HG02840 (cell line): Measurements from ENCODE around the gene KCTD2.
"Not testable (repeated sequence)": the region's sequence is repeated elsewhere in the genome, so short reads cannot be mapped to it uniquely, and the experiment has no call there.

Experiments
- ATAC-seq: cut with Tn5 transposase; IDR thresholded peaks from one replicate; pipeline ENCODE4 v1.9.1; 2021; ENCODE audit warnings: mild to moderate bottlenecking, moderate library complexity, moderate number of reproducible peaks; ENCODE audit not compliant: unreplicated experiment, low FRiP score

Gene KCTD2

GRCh38 chr17:75048249-75048878 lies 1.3 kb downstream of the KCTD2 start:
- ATAC-seq, result no peak

- ATAC-seq, result no peak
These were observed 2.0 kb downstream of the KCTD2 start for GRCh38 chr17:75049057-75049456.

GRCh38 chr17:75049706-75050105 lies 2.7 kb downstream of the KCTD2 start:
- no peak for ATAC-seq

GRCh38 chr17:75051941-75052340 lies 4.9 kb downstream of the KCTD2 start:
- ATAC-seq, result no peak

- no peak for ATAC-seq
These were observed 12.6 kb downstream of the KCTD2 start for GRCh38 chr17:75059369-75060345.

- no peak for ATAC-seq
These were observed 13.5 kb downstream of the KCTD2 start for GRCh38 chr17:75060434-75061054.

GRCh38 chr17:75061055-75061438 lies 14.0 kb downstream of the KCTD2 start:
- no peak for ATAC-seq

GRCh38 chr17:75061618-75062017 lies 14.6 kb downstream of the KCTD2 start:
- no peak for ATAC-seq

- no peak for ATAC-seq
These were observed 16.2 kb downstream of the KCTD2 start for GRCh38 chr17:75063201-75063600.

GRCh38 chr17:75063626-75064025 lies 16.6 kb downstream of the KCTD2 start:
- no peak for ATAC-seq

- no peak for ATAC-seq
These were observed 17.0 kb downstream of the KCTD2 start for GRCh38 chr17:75064040-75064439.

- no peak for ATAC-seq
These were observed 17.4 kb downstream of the KCTD2 start for GRCh38 chr17:75064460-75064859.

GRCh38 chr17:75064867-75065561 lies 18.0 kb downstream of the KCTD2 start:
- no peak for ATAC-seq

GRCh38 chr17:75065562-75066151 lies 18.6 kb downstream of the KCTD2 start:
- no peak for ATAC-seq

- no peak for ATAC-seq
These were observed 20.8 kb downstream of the KCTD2 start for GRCh38 chr17:75067856-75068255.

GRCh38 chr17:75068750-75069149 lies 21.7 kb downstream of the KCTD2 start:
- no peak for ATAC-seq

- ATAC-seq, result no peak
These were observed 22.8 kb downstream of the KCTD2 start for GRCh38 chr17:75069783-75070182.

- ATAC-seq, result not testable (repeated sequence)
These were observed 24.6 kb downstream of the KCTD2 start for GRCh38 chr17:75071478-75072271.

- ATAC-seq, result not testable (repeated sequence)
These were observed 25.9 kb downstream of the KCTD2 start for GRCh38 chr17:75072909-75073308.
